Epithelial cell of esophagus (primary cell): Measurements from ENCODE around the gene VEGFC.
A peak's percentile ranks its signal among the peaks of the same experiment; 100 is the strongest.

ENCODE experiments used
- DNase-seq: peaks from one replicate; pipeline ENCODE4 v3.0.0; 2010; ENCODE audit warnings: low read depth
- H3K4me3 ChIP-seq: 2 replicates; pipeline ENCODE4 v1.5.1; 2011; ENCODE audit warnings: mild to moderate bottlenecking, low read length, control low read depth
- TF ChIP-seq, protein P1 (sequence below): IDR thresholded peaks from 2 replicates; pipeline ENCODE4 v1.5.1; 2011; ENCODE audit warnings: low read depth, mild to moderate bottlenecking, low read length, control low read depth, inconsistent platforms; ENCODE audit not compliant: insufficient read depth; ENCODE audit errors: missing control alignments

VEGFC gene

DNA sequence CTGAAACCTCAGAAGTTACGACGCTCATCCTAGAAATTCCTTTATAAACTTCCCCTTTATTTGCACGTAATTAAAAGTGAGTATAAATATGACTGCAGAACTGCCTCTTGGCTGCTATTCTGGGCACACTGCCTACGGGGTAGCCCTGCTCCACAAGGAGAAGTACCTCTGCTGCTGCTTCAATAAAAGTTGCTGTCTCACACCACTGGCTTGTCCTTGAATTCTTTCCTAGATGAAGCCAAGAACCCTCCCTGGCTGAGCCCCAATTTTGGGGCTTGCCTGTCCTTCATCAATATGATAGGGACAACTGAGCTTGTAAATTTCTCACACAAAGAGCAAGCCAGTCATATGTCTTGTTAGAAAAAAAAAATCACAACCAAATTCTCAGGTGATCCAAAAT, 115.8 kb downstream of the VEGFC start:
- no peak for DNase-seq
- TF ChIP-seq, protein P1, sequence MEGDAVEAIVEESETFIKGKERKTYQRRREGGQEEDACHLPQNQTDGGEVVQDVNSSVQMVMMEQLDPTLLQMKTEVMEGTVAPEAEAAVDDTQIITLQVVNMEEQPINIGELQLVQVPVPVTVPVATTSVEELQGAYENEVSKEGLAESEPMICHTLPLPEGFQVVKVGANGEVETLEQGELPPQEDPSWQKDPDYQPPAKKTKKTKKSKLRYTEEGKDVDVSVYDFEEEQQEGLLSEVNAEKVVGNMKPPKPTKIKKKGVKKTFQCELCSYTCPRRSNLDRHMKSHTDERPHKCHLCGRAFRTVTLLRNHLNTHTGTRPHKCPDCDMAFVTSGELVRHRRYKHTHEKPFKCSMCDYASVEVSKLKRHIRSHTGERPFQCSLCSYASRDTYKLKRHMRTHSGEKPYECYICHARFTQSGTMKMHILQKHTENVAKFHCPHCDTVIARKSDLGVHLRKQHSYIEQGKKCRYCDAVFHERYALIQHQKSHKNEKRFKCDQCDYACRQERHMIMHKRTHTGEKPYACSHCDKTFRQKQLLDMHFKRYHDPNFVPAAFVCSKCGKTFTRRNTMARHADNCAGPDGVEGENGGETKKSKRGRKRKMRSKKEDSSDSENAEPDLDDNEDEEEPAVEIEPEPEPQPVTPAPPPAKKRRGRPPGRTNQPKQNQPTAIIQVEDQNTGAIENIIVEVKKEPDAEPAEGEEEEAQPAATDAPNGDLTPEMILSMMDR = no peak
- H3K4me3 ChIP-seq = no peak overlapping the region

DNA sequence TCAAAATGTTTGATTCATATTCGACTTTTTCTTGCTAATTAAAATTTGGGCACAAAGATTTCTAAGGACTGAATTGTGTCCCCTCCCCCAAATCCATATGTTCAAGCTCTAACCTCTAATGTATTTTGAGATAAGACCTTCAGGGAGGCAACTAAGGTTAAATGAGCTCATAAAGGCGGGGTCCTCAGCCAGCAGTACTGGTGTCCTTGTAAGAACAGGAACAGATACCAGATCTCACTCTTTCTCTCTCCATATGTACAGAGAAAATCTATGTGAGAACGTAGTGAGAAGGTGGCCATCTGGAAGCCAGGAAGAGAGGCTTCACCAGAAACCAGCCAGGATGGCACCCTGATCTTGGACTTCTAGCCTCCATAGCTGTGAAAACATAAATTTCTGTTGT, 116.9 kb downstream of the VEGFC start:
- TF ChIP-seq, protein P1 = no peak
- no peak overlapping the region for H3K4me3 ChIP-seq
- no peak for DNase-seq

DNA sequence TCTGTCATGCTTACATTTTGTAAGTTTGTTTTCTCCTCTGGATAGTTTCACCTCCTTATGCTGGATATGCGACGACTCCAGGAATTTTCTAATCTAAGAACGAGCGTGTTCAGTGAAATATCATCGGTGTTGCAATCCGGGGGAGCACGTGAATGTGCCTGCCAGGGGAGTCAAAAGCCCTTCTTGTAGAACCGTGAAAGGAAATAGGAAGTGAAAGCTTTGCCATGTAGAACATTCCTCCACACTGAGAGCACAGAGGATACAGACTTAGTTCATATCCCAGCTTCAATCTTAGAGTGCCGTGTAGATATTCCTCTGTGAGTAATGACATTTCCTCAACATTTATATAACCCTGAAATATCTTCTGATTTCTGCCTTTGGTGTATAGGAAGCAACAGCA, 121.2 kb downstream of the VEGFC start:
- no peak overlapping the region for H3K4me3 ChIP-seq
- no peak for DNase-seq
- TF ChIP-seq, protein P1 = no peak

DNA sequence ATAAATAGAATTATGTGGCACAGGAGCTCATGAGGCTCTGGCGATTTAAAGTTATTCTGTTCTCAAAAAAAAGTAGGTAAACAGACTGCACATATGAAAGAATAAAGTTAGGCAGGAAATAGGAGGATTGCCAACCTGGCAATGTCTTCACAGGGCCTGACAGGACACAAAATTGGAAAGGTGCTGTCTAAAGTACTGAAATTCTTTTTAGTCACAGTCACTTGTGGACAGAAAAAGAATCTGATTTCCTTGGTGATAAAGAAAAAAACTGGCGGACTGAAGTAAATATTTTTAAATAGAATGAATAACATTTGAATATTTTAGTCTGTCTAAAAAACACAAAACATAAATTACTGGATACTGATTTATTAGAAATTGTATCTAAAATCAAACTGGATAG, 124.4 kb downstream of the VEGFC start:
- TF ChIP-seq, protein P1 = no peak
- H3K4me3 ChIP-seq = no peak overlapping the region
- DNase-seq = no peak

DNA sequence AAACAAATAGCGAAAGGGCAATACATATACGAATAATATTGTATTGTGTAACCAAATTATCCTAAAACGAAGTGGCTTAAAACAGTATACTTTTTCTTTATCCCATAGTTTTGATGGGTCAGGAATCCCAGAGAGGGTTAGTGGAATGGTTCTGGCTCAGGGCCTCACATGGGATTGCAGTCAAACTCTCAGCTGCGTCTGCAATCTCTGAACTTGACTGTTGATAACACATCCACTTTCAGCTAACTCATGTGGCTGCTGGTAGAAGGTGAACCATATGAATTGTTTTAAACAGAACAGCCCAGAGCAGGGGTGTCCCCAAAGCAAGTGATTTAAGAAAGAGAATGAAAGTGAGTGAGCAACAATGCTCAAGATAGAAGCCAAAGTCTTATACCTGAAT, 127.8 kb downstream of the VEGFC start:
- TF ChIP-seq, protein P1 = no peak
- no peak overlapping the region for H3K4me3 ChIP-seq
- DNase-seq = no peak

DNA sequence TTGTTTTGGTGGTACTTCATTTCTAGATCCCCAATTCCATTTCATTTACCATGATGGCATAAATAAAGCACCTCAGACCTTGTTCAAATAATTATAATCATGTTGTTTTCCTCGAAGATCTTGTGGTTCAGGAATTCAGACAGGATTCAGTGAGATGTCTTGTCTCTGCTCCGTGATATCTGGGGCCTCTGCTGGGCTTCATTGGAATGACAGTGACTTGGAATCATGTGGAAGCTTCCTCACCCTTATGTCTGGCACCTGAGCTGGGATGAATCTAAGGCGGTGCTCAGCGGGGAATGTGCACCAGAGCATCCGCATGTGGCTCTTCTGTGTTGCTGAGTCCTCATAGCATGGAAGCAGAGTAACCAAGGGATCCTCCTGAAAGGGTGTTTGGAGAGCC, 132.2 kb downstream of the VEGFC start:
- peak; percentile 30 for DNase-seq
- no peak overlapping the region for H3K4me3 ChIP-seq
- TF ChIP-seq, protein P1 = peak; percentile 48

DNA sequence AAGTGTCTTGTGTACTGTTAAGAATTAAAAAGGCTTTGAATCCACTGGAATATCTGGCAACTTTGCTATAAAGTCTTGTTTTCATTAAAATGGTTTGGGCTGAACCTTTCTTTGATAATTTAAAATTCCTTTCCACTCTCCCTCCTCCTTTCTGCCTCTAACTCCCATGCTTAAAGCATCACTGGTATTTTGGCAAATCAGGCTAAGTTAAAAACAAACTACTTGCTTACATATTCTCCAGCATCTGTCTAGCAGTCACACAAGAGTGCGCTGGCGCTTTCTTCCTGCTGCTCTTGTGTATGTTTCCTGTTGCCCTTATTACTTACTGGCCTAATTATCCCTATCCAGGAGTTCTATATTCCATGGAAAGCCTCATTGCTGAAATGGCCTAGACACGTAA, 136.6 kb downstream of the VEGFC start:
- H3K4me3 ChIP-seq = no peak overlapping the region
- DNase-seq = no peak
- TF ChIP-seq, protein P1 = no peak
